NCI-H187 (cell line): ENCODE measurements around the gene MPST.

Experiments
- DNase-seq, 2 experiments: peaks; one replicate each; lab custom pipeline; 2025; lab: John Stamatoyannopoulos, UW

Gene MPST

DNA sequence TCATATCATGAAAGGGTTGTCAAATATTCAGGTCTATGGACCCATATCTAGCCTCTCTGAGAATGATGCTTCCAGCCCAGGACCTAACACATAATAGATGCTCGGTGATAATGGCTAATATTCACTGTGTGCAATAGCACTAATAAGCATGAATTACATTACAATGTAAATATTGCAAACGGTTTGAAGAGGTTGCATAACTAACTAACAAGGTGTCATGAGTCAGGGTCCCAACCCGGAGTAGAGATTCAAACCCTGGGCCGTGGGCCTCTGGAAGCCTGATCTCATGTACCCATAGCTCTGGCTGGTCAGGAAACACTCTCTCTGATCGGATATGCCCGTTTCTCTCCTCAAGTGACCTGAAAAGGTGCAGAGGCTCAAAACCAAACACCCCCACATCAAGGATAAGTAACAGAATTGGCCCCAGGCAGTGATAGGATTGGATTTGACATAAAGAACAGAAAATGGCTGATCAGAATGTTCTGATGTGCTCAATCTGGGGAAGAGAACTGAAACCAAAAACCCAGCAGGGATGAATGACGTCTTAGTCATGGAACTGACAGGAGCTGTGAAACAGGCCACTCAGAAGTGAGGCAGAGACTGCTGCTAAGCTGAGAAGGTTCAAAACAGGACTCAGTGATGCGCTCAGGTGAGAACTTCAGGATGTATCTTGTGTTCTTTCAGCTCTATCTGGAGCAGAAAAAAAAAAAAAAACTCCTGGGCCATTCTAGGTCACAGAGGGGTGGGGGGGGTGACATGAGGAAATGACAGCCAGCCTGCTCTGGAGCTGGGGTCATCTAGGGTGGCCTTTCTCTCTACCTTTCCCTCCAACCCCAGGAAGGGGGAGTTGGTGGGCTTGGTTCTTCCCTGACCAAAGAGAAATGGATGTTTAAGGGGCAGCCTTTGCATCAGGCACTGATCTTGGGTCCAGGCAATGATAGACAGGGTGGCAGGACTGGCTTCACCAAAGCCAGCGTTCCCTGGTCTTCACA is 25.4 kb downstream of the MPST start:
- no peak for DNase-seq

DNA sequence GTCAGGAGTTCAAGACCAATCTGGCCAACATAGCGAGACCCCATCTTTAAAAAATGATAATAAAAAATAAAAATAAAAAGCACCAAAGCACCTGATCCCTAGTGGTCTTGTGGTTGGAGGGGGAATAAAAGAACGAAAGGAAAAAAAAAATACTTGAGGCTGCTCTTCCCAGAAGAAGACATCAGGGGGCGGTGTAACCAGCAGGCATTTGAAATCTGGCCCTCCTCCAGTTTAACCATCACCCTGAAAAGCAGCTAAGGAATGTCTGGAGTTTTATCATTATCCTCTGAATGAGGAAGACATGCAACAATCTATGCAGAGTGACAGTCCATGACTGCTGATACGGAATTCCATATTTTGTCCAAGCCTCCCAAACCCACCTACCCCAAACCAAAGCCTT is 26.4 kb downstream of the MPST start:
- no peak for DNase-seq

DNA sequence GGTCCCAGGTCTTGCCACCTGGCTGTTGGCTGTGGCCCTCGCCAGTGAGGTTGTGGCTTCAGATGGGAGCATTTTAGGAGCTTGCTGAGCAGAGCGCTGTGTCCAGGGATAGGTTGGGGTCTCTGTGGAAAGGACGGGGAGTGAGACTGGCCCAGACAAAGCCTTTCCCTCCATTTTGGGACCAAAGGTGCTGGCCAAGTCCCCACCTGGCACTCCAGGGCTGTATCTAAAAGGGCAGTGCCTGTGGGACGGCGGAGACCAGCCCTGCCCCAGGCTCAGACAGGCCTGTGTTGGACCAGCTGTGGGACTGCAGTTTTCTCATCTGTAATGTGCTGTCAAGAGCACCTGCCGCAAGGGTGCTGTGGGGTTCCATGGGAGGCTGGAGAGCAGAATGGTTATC is 27.0 kb downstream of the MPST start:
- DNase-seq, result no peak

DNA sequence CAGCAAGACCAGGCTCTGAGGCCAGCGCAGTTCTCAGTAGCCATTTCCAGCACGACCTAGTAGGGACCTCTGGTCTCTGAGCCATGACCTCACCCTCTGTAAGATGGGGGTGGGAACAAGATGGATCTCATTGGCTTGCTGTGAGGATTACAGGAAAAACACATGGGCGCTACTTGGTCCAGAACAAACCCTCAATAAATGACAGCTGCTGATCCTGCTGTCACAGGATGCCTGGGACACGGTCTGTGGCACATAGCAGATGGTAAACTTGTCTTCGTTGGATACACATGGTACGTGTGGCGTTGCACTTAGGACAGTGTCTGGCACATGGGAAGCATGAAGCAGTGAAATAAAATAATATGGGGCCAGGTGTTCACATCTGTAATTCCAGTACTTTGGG is 27.5 kb downstream of the MPST start:
- no peak for DNase-seq

DNA sequence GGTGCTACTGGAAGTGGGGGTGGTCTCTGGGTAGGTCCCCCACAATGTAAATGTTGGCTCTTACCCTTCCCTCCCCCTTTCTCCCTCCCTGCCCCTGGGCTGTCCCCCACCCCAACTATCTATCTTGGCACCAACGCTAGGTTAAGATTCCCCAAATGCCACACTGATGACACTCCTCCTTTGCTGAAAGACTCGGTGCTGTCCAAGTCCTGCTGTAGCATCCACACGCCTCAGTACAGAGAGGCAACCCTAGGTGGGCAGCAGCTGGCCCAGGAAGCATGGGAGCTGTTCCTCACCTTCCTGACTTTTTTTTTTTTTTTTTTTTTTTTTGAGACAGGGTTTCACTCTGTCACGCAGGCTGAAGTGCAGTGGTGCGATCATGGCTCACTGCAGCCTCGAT is 28.6 kb downstream of the MPST start:
- no peak for DNase-seq

DNA sequence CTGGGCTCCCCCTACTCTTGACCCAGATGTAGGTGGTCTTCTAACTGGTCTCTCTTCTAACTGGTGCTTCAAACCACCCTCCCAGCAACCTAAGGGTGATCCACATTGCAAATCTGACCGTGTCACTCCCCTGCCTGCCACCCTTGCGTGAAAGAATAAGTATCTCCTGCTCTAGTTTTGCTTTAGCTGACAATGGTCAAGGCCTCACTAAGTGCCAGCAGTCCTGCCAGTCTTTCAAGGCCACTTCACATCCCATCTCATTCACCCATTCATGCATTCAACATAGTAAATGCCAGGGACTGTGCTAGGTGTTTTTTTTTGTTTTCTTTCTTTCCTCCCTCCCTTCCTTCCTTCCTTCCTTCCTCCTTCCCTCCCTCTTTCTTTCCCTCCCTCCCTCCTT is 29.7 kb downstream of the MPST start:
- no peak for DNase-seq

DNA sequence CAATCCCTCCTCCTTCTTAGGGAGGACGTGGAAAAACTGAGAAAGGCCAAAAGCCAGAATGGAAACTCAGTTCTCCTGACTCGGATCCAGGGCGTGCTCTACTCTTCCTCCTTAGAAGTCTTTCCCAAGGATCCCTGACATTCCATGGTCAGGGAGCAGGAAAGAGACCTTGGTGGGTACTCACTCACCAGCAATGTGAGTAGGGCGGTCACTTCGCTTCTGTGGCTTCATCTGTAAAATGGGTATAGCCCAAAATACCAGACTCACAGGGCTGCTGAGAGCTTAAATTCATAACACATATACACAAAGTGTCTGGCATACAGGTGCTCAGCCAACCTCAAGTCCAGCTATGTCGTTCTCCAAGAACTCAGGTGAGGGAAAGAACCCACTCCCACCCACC is 31.4 kb downstream of the MPST start:
- no peak for DNase-seq

DNA sequence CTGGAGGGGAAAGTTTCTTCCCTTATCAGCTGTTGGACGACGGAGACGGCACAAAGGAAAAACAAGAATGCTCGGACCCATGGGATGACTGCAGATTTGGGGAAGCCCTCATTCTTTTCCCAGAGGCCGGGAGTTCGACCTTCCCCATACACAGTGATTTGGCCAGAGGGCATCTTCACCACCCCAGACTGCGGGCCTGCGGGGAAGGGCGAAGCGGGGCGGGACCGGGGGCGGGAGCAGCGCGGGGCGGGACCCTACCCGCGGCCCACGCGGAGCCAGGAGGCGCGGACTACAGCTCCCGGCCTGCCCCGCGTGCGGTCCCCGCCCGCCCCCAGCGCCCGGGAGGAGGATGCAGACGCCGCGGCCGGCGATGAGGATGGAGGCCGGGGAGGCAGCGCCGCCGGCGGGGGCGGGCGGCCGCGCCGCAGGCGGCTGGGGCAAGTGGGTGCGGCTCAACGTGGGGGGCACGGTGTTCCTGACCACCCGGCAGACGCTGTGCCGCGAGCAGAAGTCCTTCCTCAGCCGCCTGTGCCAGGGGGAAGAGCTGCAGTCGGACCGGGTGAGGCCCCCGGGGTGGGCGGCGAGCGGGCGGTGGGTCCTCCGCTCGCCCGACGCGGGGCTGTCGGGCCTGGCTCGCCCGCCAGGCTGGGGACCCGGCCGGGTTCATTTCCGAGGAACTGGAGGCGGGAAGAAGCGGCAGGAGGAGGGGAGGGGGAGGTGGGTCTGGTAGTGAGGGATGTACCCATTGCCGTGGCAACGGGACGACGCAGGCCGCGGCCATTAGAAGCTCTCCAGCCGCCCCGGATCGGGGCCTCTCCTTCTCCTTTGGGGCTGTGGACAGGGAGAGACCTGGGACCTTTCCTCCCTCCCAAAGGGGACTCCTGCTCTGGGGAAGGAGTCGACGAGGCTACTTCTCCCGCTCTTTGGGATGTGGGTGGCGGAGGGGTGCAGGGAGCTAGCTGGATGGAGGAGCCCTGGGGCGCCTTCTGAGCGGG is 32.1 kb downstream of the MPST start, which contains the start of gene KCTD17:
KCTD17 (plus strand) TSS at position 352 of the 995 bp plus-strand sequence; CDS start at position 371, 19 bp downstream.
- DNase-seq, result no peak

DNA sequence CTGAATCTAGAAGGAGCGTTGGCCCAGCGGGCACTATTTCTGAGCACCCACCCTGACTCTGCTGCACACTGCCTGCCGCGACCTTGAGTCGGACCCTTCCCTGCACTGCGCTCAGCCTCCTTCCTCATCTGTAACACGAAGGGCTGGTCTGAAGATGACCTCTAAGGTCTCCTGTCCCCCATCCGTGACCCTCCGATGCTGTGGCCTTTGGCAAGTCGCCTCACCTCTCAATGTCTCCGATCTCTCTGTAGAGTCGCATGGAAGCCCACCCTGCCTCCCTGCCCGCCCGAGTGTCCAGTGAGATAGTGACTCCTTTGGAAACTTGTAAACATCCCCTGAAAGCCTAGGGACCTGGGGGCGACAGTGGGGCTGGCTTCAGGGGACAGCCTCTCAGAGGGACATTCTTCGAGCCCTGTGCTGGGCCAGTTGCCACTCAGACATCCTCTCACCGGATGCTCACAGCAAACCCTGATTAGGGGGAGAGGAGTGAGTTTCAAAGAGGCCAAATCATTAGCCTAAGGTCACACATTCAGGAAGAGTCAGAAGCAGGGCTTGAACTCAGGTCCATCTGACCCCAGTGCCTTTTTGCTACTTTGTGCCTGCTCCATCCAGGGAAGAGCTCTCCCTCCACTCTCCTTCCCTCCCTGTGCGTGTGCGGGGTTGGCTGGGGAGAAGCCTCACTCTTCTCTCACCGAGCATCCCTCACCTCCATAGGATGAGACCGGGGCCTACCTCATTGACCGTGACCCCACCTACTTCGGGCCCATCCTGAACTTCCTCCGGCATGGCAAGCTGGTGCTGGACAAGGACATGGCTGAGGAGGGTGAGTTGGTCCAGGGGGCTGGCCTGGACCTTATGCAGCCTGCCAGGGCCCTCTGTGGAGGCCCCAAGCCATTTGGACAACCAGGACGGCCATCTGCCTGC is 33.1 kb downstream of the MPST start:
- no peak for DNase-seq

DNA sequence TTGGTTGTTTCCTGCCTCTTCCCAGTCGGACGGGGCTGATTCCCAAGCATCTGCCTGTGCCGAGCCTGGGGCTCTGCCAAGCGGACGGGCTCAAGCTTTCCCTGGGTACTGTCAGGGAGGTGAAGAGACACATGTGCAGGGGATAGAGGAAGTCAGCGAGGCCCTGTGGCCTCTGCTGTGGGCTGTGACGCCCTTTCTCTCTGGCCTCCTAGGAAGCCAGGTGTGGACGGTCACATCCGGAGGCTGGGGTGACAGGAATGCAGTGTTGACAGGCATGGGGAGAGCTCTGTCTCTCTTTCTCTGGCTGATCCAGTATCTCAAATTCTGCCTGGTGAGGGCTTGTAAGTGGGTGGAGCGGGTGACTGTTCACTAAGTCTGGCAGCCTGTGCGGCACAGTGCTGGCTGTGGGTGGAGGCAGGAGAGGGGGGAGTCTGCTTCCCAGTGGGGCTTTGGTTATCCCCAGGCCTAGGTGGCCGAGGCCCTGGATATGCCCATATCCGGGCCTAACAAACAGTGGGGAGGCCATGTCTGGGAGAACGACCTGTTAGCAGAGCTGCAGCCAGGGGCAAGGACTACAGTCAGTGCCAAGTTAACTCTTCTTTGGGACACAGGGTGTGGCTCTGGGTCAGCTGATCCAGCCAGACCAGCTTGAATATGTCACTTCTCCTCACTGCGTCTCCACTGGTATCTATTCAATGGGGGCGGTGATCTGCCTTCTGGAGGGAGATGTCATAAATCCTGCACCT is 33.9 kb downstream of the MPST start:
- DNase-seq, result no peak

DNA sequence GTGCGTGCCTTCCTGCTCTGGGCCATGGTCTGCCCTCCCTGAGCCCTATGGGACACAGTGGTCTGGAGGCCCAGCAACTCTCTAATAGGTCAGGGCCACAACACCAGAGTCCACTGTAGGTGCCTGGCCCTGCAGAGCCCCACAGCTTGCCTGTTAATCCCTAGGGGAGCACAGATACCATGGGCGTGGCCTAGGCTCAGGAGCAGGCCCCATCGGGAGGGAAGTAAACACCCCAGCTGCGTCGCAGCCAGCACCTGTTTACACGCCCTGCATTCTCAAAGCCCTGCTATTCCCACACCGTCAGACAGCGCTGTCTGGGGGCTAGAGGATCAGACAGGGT is 34.5 kb downstream of the MPST start:
- no peak for DNase-seq

DNA sequence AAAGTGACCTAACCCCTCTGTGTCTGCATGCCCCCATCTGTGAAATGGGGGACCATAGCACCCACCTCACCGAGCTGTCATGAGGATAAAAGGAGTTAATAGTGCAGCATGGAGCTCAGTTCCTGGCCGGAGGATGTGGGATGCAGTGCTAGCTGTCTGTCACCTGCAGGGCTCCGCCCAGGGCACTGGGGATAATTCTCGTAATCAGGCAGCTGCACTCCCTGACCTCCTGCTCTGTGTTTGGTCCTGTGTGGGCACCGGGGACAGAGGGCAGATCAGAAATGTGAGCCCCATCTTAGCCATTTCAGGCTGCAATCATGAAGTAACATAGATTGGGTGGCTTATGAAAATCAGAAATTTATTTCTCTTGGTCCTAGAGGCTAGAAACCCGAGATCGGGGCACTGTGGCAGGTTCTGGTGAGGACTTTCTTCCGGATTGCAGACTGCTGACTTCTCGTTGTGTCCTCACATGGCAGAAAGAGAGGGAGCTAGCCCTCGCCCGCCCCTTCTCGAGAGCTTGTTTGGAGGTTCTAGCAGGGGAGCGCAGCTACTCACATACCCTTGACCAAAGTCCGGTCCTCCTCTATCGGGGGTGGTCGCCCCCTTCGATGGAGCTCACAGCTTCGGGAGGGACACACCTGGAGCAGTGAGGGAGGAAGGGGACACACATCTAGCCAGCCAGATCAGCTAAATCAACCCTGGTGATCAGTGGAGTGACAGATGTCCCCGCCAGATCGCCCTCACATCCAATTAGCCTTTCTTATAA is 35.2 kb downstream of the MPST start:
- DNase-seq, result no peak

DNA sequence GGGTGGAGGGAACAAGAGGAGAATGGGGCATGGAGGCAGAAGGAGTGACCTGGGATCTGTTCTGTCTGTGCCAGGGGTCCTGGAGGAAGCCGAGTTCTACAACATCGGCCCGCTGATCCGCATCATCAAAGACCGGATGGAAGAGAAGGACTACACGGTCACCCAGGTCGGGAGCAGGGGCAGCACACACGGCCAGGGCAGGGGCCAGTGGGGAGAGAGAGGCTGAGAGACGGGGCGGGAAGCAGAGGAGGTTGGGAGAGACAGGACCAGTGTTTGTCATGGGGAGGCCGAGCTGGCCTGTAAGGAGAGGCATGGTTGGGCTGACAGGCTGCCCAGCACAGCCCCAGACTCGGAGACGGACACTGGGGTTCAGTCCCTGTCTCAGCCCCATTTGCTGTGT is 36.7 kb downstream of the MPST start:
- no peak for DNase-seq

DNA sequence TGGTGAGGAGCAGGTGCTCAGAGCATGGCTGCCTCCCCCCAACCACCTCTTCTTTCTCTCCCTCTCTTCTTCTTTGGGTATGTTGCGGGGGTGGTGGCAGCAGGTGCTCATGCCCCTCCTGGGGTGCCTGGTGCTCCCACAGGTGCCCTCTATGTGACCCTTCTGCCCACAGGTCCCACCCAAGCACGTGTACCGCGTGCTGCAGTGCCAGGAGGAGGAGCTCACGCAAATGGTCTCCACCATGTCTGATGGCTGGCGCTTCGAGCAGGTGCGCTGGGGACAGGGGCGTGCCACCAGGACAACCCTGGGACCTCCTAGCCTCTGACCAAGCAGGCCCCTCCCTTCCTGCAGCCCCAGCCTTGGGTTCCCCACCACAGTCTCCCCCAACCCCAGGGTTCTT is 37.7 kb downstream of the MPST start:
- DNase-seq, result no peak

DNA sequence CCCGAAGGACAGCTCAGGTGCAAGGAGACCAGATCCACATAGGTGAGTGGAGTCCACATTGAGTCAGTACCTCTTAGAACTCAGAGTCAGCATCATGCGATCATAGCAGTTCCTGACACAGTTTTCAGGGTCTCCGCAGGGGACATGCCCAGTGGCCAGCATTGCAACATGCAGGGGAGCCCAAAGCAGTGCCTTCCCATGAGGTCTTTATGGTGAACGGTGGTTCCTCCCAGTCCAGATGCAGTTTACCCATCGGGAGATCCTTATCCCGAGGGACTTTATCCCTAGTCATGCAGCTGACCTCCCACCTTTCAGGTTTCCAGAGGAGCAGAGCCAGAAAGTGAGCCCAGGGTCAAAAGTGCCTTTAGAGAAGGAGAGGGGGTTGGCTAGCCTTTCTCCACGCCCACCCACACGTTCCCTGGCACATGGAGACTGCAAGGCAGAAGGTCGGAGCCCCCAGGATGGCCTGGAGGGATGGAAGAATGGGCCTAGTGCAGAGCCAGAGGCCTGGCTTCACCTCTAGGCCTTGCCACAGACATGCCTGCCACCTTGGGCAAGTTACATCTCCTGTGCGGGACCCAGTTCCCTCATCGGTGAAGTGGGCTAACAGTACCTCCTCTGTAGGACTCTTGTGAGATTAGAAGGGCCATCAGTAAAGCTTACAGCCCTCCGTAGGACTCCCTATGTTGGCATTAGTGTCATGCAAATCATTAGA is 38.4 kb downstream of the MPST start:
- DNase-seq, result no peak

DNA sequence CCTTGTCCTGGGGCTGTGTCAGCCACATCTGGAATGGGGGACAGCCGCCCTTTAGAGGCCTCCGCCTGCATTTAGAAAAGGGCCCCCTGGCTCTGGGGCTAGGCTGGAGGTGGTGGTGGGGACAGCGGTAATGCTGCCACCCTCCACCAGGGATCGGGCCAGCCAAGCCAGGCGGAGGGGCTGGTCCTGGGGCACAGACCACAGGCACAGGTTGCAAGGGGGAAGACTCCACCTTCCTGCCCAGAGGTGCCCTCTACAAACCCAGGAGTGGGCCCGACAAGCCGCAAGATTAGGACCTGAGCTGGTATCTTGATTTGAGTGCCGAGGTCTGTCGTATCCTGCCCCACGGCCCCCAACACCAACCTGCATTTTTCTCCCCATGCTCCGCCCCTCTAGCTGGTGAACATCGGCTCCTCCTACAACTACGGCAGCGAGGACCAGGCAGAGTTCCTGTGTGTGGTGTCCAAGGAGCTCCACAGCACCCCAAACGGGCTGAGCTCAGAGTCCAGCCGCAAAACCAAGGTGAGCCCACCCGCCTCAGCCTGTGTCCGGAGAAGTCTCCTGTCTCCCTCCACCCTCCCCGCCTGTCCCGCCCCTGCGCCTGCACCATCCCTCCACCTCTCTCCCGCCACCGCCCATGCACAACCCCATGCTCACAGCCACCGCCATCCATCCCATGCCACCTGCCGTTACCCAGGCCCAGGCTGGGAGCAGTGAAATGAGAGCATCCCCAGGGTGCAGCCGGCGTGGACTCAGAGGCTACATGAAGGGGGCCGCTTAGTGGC is 39.6 kb downstream of the MPST start:
- DNase-seq, result no peak

DNA sequence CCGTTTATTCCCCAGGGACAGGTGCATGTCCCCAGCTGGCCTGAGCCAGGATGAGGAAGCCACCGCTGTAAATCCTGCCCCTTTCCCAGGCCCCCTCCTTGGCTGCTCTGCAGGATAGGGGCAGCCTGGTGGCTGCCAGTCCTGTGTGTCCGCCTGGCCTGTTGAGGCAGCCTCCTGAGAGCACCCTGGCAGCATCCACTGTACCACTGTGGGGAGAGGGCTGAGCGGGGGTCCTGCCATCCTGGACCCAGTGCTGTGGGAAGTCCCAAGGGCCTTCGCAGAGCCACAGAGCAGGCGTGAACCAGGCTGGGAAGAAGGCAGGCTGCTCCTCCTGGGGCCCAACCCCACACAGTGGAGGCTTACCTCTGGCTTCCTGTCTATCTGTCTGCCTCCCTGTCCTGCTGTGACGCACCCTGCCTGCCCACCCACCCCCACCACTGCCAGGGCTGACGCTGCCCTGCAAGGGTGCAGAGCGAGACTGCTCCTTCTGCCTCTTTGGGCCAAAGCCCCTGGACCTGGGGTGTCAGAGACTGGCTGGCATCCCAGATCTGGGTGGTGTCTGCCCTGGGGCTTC is 40.4 kb downstream of the MPST start:
- DNase-seq, result no peak
